HS-27A (cell line): ENCODE measurements around the gene IFNE.

Experiments
- DNase-seq: peaks from one replicate; pipeline ENCODE4 v3.0.0-alpha.2; 2012; ENCODE audit warnings: low read depth, missing footprints

IFNE gene

GRCh38 chr9:21482213-21482612, at the start of gene IFNE:
Gene IFNE (minus strand): TSS chr9:21482313. CDS start chr9:21481694, 619 bp downstream.
- DNase-seq = no peak

GRCh38 chr9:21528123-21528808, 46.2 kb upstream of the IFNE start:
- DNase-seq = no peak

- no peak for DNase-seq
Measured at GRCh38 chr9:21527579-21527978, 45.5 kb upstream of the IFNE start.

- no peak for DNase-seq
Measured at GRCh38 chr9:21525174-21525573, 43.1 kb upstream of the IFNE start.

GRCh38 chr9:21524099-21524830, 42.2 kb upstream of the IFNE start:
- no peak for DNase-seq

- DNase-seq = no peak
Measured at GRCh38 chr9:21523021-21524014, 41.2 kb upstream of the IFNE start.

- no peak for DNase-seq
Measured at GRCh38 chr9:21522348-21522747, 40.2 kb upstream of the IFNE start.

- no peak for DNase-seq
Measured at GRCh38 chr9:21521448-21521847, 39.3 kb upstream of the IFNE start.

GRCh38 chr9:21520501-21521228, 38.6 kb upstream of the IFNE start:
- DNase-seq = no peak

- no peak for DNase-seq
Measured at GRCh38 chr9:21519855-21520434, 37.8 kb upstream of the IFNE start.

GRCh38 chr9:21516796-21517195, 34.7 kb upstream of the IFNE start:
- no peak for DNase-seq

- DNase-seq = no peak
Measured at GRCh38 chr9:21513431-21513830, 31.3 kb upstream of the IFNE start.

- no peak for DNase-seq
Measured at GRCh38 chr9:21510806-21511205, 28.7 kb upstream of the IFNE start.

- no peak for DNase-seq
Measured at GRCh38 chr9:21507483-21507790, 25.3 kb upstream of the IFNE start.

- peak; percentile 56 for DNase-seq
Measured at GRCh38 chr9:21506626-21507482, 24.7 kb upstream of the IFNE start.

GRCh38 chr9:21505425-21506179, 23.5 kb upstream of the IFNE start:
- no peak for DNase-seq

- DNase-seq = no peak
Measured at GRCh38 chr9:21504894-21505293, 22.8 kb upstream of the IFNE start.

GRCh38 chr9:21504113-21504512, 22.0 kb upstream of the IFNE start:
- DNase-seq = no peak

GRCh38 chr9:21502586-21502985, 20.5 kb upstream of the IFNE start:
- DNase-seq = no peak

- no peak for DNase-seq
Measured at GRCh38 chr9:21499912-21500311, 17.8 kb upstream of the IFNE start.
